ENCODE results near the gene RUSF1.

The RUSF1 gene

GRCh38 chr16:31441956-31442355, 66.2 kb downstream of the RUSF1 start:
- DNase-seq = no peak

GRCh38 chr16:31440516-31441184, 67.5 kb downstream of the RUSF1 start:
- no peak for DNase-seq

- DNase-seq = no peak
Measured at GRCh38 chr16:31439519-31439918, 68.7 kb downstream of the RUSF1 start.
